COLO668 (cell line): ENCODE results near the gene MANSC4.
A peak's percentile ranks its signal among the peaks of the same experiment; 100 is the strongest.

ENCODE experiments used
- DNase-seq: peaks from one replicate; lab custom pipeline; 2025; ENCODE audit not compliant: unreplicated experiment; lab: John Stamatoyannopoulos, UW

Gene MANSC4

GRCh38 chr12:27779920-27780611 is at the start of gene MANSC4, which contains the start of gene KLHL42:
Gene MANSC4, minus strand, starts transcription at chr12:27780236. Its CDS starts 8,960 bp downstream, at chr12:27771276.
Gene KLHL42, plus strand, starts transcription at chr12:27780233. Its CDS starts 98 bp downstream, at chr12:27780331.
- DNase-seq = peak; percentile 77

GRCh38 chr12:27828196-27828595 is 48.2 kb upstream of the MANSC4 start:
- no peak for DNase-seq

- DNase-seq = no peak
Observed at GRCh38 chr12:27826076-27826475, 46.0 kb upstream of the MANSC4 start.

GRCh38 chr12:27824126-27824842 is 44.2 kb upstream of the MANSC4 start:
- no peak for DNase-seq

- DNase-seq = no peak
Observed at GRCh38 chr12:27823038-27823437, 43.0 kb upstream of the MANSC4 start.

DNA sequence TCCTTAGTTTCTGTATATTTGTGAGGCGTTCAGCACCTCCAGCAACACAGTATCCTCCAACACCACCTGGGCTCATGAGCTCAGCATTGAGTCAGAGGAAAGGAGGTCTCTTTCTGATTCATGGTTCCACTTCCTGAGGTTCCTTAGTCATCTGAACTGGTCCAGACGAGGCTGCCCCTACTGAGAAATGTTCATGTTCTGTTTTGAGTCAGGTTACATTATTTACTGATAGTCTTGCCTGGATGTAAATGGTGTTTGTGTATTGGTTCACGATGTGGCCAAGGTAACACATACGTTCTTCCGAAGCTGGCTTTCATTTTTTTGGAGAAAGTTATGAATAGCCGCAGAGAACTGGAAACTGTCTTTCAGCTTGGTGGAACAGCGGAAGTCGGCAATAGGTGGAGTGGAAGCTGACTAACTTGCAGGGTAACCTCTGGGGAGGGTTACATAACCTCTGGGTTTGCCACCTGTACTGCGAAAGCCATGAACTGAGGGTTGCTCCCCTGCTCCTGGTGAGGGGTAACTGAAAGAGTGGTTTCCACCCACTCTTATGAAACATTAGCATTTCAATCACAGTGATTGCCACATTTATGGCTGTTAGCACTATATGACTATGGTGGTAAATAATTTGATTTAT is 42.2 kb upstream of the MANSC4 start:
- DNase-seq = no peak

GRCh38 chr12:27821259-27821973 is 41.4 kb upstream of the MANSC4 start:
- peak; percentile 9 for DNase-seq

- DNase-seq = no peak
Observed at GRCh38 chr12:27820564-27820963, 40.5 kb upstream of the MANSC4 start.

DNA sequence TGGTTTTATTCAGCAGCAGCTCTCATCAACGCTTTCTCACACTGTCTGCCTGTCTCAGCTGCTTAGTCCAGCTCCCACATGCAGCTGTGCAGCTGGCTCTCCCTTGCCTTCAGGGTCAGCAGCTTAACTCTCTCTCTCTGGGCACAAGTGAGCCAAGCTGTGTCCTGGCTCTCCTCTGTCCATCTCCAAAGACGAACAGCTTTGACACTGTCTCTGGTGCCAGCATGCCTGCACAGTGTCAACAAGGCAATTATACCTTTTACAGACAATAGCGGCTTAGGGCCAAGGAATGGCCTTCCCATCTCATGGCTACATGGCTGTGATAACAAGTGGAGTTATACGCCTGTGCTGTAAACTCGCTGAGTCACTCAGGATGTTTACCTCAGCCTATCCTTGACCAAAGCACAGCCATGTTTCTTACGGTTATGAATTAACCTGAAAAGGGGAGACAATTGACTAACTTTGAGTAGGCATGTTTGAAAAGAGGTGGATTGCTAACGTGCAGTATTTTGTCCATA is 38.4 kb upstream of the MANSC4 start:
- DNase-seq = peak; percentile 22

DNA sequence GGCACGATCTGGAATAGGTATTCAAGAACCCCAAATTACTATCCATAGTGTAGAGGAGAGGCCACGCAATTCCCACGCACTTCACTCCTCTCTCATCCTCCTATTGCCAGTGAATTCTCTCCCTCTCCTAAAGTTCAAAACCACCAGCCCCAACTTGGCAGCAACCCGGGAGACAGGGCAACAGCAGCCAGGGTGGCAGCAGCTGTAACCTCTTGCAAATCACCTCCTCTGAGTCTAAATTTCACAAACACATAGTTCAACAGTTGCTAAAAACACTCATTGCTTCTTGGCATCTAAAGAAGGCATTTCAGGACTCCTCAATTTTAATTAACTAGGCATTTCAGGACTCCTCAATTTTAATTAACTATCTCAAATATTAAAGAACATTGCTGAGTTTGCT is 37.7 kb upstream of the MANSC4 start:
- no peak for DNase-seq

GRCh38 chr12:27814851-27815591 is 35.0 kb upstream of the MANSC4 start:
- DNase-seq = no peak

DNA sequence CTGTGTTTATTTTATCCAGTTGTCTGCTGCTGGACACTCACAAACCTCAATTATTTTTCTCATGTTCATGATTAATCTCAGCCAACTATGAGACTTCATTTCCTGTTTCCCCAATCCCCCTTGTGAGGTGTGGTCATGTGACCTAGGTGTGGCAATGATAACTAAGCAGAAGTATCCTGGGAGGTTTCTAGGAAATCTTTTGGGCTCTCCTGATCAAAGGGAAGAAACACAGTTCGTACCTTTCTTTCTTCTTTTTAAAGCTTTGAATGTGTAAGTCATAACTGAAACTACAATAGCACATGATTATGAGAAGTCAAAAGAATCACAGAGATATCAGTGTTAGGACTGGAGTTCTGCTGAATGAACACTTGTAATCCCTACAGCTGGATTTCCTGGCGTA is 34.4 kb upstream of the MANSC4 start:
- DNase-seq = no peak

GRCh38 chr12:27812502-27812901 is 32.5 kb upstream of the MANSC4 start:
- no peak for DNase-seq

- no peak for DNase-seq
Observed at GRCh38 chr12:27810756-27811155, 30.7 kb upstream of the MANSC4 start.

DNA sequence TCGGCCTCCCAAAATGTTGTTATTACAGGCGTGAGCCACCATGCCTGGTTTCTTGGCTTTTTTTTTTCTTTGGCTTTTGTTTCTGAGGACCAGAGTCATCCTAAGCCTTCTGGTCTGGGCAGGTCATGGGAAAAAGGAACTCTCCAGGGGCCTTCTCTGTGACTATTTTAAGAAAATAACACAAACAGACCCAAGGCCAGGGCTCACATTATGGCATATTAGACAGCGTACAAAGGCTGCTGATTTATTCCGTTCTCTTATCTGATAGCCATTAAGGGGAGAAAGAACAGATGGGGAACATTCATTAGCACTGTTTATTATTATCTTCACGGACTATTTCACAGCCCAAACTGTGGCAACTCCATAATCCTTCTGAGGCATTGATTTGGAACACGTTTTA is 28.8 kb upstream of the MANSC4 start:
- DNase-seq = no peak

DNA sequence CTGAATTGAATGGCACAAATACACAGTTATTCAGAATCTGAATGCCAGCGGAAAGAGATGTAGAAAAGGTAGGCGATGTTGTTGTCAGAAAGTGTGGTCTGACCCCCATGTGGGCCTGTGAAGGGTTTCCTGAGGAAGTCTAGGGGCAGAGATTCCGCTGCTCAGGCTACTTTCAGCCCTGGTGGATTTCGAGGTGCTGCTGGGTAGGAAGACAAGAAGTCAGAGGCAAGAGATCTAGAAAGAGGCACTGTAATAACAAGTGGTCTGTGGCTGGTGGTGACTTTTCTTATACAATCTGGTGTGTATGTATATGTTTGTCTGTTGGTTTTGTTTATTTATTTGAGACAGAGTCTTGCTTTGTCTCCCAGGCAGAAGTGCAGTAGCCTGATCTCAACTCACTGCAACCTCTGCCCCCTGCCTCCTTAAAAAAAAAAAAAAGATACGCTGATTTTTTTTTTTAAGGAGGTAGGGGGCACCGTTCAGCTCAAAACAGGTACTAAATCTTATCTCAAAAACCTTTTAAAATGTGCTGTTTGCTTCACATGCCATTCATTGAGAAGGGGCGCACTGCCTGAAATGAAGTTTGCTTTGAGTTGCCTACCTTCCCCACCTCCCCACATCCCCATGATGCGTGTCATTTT is 27.1 kb upstream of the MANSC4 start:
- DNase-seq = no peak

DNA sequence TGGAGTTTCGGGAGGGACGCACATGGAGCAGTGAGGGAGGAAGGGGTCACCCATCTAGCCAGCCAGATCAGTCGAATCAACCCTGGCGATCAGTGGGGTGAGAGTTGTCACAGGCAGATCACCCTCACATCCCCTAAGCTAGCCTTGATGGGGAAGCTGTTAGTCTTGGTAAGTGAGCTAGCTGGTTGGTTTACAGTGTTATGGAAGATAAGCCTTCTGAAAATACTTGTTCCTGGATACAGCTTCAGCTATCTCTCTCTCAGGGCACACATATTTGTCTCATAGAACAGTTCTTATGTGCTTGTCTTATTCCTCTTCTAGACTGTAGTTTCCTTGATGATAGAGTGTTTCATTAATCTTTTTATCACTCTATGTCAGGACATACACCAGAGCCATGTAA is 26.2 kb upstream of the MANSC4 start:
- no peak for DNase-seq

DNA sequence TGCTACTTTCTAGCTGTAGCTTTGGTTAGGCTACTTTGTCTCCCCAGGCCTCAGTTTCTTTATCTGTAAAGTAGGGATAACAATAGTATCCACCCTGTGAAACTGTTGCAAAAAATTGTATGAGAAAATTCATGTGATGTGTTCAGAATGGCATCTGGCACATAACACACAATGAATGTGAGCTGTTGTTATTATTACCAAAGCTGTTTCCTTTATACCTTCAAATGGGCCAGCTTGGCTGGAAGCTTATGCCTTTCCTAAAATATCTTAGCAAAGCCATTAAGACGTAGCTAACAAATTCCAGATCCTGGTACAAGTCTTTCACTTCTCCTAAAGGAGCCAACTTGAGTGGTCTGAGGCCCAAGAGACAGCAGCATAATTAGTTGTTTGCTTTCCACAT is 25.2 kb upstream of the MANSC4 start:
- DNase-seq = no peak

- no peak for DNase-seq
Observed at GRCh38 chr12:27802936-27803335, 22.9 kb upstream of the MANSC4 start.

- DNase-seq = no peak
Observed at GRCh38 chr12:27802511-27802910, 22.5 kb upstream of the MANSC4 start.
